Prostate gland (tissue), 2 donors: Measurements from ENCODE around the gene NUDT8. TPM values are rescaled to one million over a fixed set of nuclear protein-coding genes. Genes with fewer than 3 reads are reported as not detected.
A peak's percentile ranks its signal among the peaks of the same experiment; 100 is the strongest.

Source experiments
- DNase-seq: peaks from one replicate; pipeline ENCODE4 v3.0.0-alpha.2; 2019; ENCODE audit warnings: low spot score
- H3K27ac ChIP-seq, 2 donors: fragments of 200-600 bp; sonication (generic); 2 replicates each; pipeline ENCODE4 v1.5.1; 2017 to 2019
- H3K27me3 ChIP-seq: fragments of 200-600 bp; sonication (generic); replicated peaks from 2 replicates; pipeline ENCODE4 v1.5.1; 2019; ENCODE audit not compliant: insufficient read depth
- H3K36me3 ChIP-seq, 2 donors: fragments of 200-600 bp; sonication (generic); 1 replicate in 1 of 2; 2 replicates in 1 of 2; pipeline versions ENCODE4 v1.5.1 to v1.8.1; 2017 to 2019
- H3K4me1 ChIP-seq: fragments of 200-600 bp; sonication (generic); replicated peaks from 2 replicates; pipeline ENCODE4 v1.5.1; 2019
- H3K4me3 ChIP-seq, 2 donors: fragments of 200-600 bp; sonication (generic); 2 replicates each; pipeline ENCODE4 v1.5.1; 2017 to 2019
- H3K9me3 ChIP-seq: fragments of 200-600 bp; sonication (generic); 2 replicates; pipeline ENCODE4 v1.5.1; 2017
- CTCF ChIP-seq, 4 experiments: fragments of 200-600 bp in 2 of 4; fragments of 450-650 bp in 2 of 4; sonication (generic) in 2 of 4; IDR thresholded peaks; 1 replicate in 3 of 4; 2 replicates in 1 of 4; pipeline ENCODE4 v1.5.1; 2016 to 2019; ENCODE audit warnings: antibody characterized with exemption in 4 of 4, mild to moderate bottlenecking in 2 of 4, moderate library complexity in 2 of 4
- POLR2A ChIP-seq: fragments of 450-650 bp; IDR thresholded peaks from one replicate; pipeline ENCODE4 v1.6.1; 2016; ENCODE audit warnings: antibody characterized with exemption, mild to moderate bottlenecking
- POLR2AphosphoS5 ChIP-seq: sonication (generic); formaldehyde crosslinking; IDR thresholded peaks from one replicate; pipeline ENCODE4 v1.6.1; 2017; ENCODE audit warnings: antibody characterized with exemption
- WGBS: methylation state at CpG from one replicate; pipeline ENCODE4 v1.1.5; 2018; 5-methylcytosine and 5-hydroxymethylcytosine counted together
- intact Hi-C: fragments of 100-400 bp; cut with DNase I; formaldehyde crosslinking; loops from one replicate; pipeline ENCODE4 v1.14.2; 2022
- total RNA-seq, 2 donors: library from RNA; depleted of rRNA; stranded (reverse); fragments of >200 nt; gene quantifications; one replicate each; pipeline ENCODE4 v1.1.0, GENCODE V29; 2016

The NUDT8 gene
- total RNA-seq, 2 donors from 2014 or later, result 7.2 to 29.2 TPM

- intact Hi-C loops, result no loop called here
- Histone ChIP-seq H3K4me3 (no peak overlapping the region), H3K9me3 (no peaks in the 10 kb centered on the region), H3K4me1 (no peaks in the 10 kb centered on the region), H3K27ac (no peak overlapping the region), H3K27me3 (no peaks in the 10 kb centered on the region), H3K36me3 (no peaks in the 10 kb centered on the region)
- no peak for DNase-seq
- TF ChIP-seq POLR2AphosphoS5, result no peak
- no peak for TF ChIP-seq CTCF (IDR thresholded peaks at IDR 0.05)
- TF ChIP-seq POLR2A, result no peak
- 79% methylated on average over 15 of the region's 15 CpGs for WGBS
Observed at GRCh38 chr11:67652965-67653845, 23.5 kb upstream of the NUDT8 start.

GRCh38 chr11:67651976-67652781, 22.4 kb upstream of the NUDT8 start:
- DNase-seq, result no peak
- no peaks in the 10 kb centered on the region for H3K9me3 ChIP-seq
- H3K27ac ChIP-seq, result no peak overlapping the region
- no peak for TF ChIP-seq CTCF (IDR thresholded peaks at IDR 0.05)
- no peaks in the 10 kb centered on the region for H3K36me3 ChIP-seq
- intact Hi-C loops, result no loop called here
- H3K27me3 ChIP-seq, result no peaks in the 10 kb centered on the region
- H3K4me3 ChIP-seq, result no peak overlapping the region
- no peaks in the 10 kb centered on the region for H3K4me1 ChIP-seq
- 41% methylated on average over 13 of the region's 13 CpGs for WGBS

- Histone ChIP-seq H3K9me3 (no peaks in the 10 kb centered on the region), H3K27me3 (no peaks in the 10 kb centered on the region), H3K36me3 (no peaks in the 10 kb centered on the region), H3K4me3 (peak overlapping the region in 1 of 2 donors; percentile 13), H3K27ac (no peak overlapping the region), H3K4me1 (no peaks in the 10 kb centered on the region)
- 78% methylated on average over 22 of the region's 22 CpGs for WGBS
- no peak for DNase-seq
- intact Hi-C loops, result no loop called here
- TF ChIP-seq POLR2A (no peak), POLR2AphosphoS5 (no peak), CTCF (IDR thresholded peaks at IDR 0.05) (no peak)
Observed at GRCh38 chr11:67649634-67650510, 20.1 kb upstream of the NUDT8 start.

- DNase-seq, result no peak
- no peak overlapping the region for H3K4me3 ChIP-seq
- no peaks in the 10 kb centered on the region for H3K36me3 ChIP-seq
- no peak overlapping the region for H3K27ac ChIP-seq
- intact Hi-C loops, result no loop called here
- 79% methylated on average over 11 of the region's 12 CpGs for WGBS
- no peak for TF ChIP-seq POLR2AphosphoS5
- TF ChIP-seq POLR2A, result no peak
- no peak for TF ChIP-seq CTCF (IDR thresholded peaks at IDR 0.05)
- no peaks in the 10 kb centered on the region for H3K4me1 ChIP-seq
- no peaks in the 10 kb centered on the region for H3K9me3 ChIP-seq
- no peaks in the 10 kb centered on the region for H3K27me3 ChIP-seq
Observed at GRCh38 chr11:67648796-67649613, 19.3 kb upstream of the NUDT8 start.
